Chondrocyte (in vitro differentiated cells): ENCODE data around the gene GSAP. TPM values are rescaled to one million over a fixed set of nuclear protein-coding genes. Genes with fewer than 3 reads are reported as not detected.

Experiments
- DNase-seq: peaks from one replicate; pipeline ENCODE4 v3.0.0; 2021; ENCODE audit warnings: mixed read lengths, low spot score
- H3K27ac Mint-ChIP-seq: one replicate; pipeline ENCODE4 v1.8.0; 2021; ENCODE audit warnings: mild to moderate bottlenecking, moderate library complexity, mixed read lengths; ENCODE audit not compliant: unreplicated experiment
- H3K27me3 Mint-ChIP-seq: 2 replicates; pipeline ENCODE4 v1.8.0; 2021; ENCODE audit warnings: low read depth, mixed read lengths
- H3K36me3 Mint-ChIP-seq: 2 replicates; pipeline ENCODE4 v1.8.0; 2021; ENCODE audit warnings: low read depth, mixed read lengths
- H3K4me1 Mint-ChIP-seq: 2 replicates; pipeline ENCODE4 v1.8.0; 2021; ENCODE audit warnings: low read depth, mild to moderate bottlenecking, mixed read lengths
- H3K4me3 Mint-ChIP-seq: one replicate; pipeline ENCODE4 v1.8.0; 2021; ENCODE audit warnings: mild to moderate bottlenecking, moderate library complexity, mixed read lengths; ENCODE audit not compliant: unreplicated experiment
- H3K9me3 Mint-ChIP-seq: 2 replicates; pipeline ENCODE4 v1.8.0; 2021; ENCODE audit warnings: low read depth, mixed read lengths
- CTCF ChIP-seq: fragments of 200-600 bp; sonication (generic); IDR thresholded peaks from 2 replicates; pipeline ENCODE4 v1.5.0; 2021; ENCODE audit warnings: antibody characterized with exemption, mild to moderate bottlenecking, moderate library complexity
- total RNA-seq: library from RNA; stranded (reverse); gene quantifications from 3 replicates; pipeline ENCODE4 v1.2.1, GENCODE V29; 2021

Gene GSAP
- total RNA-seq, 1 donor from 2014 or later, result 1.9 TPM

- TF ChIP-seq CTCF, result peak; percentile 13
- Mint-ChIP-seq H3K4me1 (peaks cover 21% of the 10 kb centered on the region), H3K4me3 (peak overlapping the region; percentile 42), H3K27ac (no peak overlapping the region), H3K27me3 (no peaks in the 10 kb centered on the region), H3K36me3 (no peaks in the 10 kb centered on the region), H3K9me3 (no peaks in the 10 kb centered on the region)
- no peak for DNase-seq
Observed at GRCh38 chr7:77416621-77417371, 647 bp upstream of the GSAP start.

DNA sequence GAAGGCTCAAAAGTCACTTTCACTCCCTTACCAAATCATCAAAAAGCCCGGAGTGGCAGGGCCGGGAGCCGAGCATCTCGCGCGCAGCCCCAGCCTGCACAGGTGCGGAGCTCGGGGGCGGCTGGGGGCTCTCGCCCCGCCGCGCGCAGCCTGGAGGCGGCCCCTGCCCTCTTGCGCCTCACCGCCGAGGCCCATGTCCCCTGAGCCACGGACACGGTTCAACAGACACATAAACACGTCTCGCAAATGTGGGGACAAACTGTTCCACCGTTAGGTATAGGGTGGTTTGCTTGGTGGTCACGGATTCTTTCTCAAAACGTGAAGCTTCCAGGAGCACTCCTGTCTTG is 700 bp downstream of the GSAP start:
- H3K36me3 Mint-ChIP-seq, result no peaks in the 10 kb centered on the region
- no peaks in the 10 kb centered on the region for H3K9me3 Mint-ChIP-seq
- DNase-seq, result no peak
- H3K4me1 Mint-ChIP-seq, result peaks cover 27% of the 10 kb centered on the region
- TF ChIP-seq CTCF, result no peak
- no peaks in the 10 kb centered on the region for H3K27me3 Mint-ChIP-seq
- H3K27ac Mint-ChIP-seq, result no peak overlapping the region
- H3K4me3 Mint-ChIP-seq, result peak overlapping the region; percentile 66

DNA sequence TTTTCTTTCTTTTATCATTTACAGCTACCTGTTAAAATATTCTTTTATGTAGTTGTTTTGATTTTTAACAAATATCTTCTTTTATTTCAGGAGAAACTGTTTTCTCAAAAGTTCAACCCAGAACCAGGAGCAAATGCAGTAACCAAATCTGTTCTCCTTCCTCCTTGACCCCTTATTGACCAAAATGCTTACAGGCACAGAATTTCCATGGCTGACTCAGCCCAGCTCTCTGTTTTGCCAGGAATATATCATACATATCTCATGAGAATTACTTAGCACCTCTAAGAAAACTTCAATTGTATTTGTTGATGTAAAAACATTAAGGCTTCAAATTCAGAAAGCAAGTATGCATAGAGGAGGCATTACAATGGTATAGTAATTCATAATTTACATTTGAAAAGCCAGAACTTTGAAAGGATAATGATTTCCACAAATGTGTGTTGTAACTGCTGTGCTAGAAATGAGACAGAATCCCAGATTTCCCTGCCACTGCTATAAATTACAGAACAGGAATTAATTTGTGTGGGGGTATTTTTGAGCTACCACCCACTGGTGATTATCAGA is 2.2 kb downstream of the GSAP start:
- Mint-ChIP-seq H3K27me3 (no peaks in the 10 kb centered on the region), H3K27ac (no peak overlapping the region), H3K36me3 (no peaks in the 10 kb centered on the region), H3K9me3 (no peaks in the 10 kb centered on the region), H3K4me1 (peaks cover 42% of the 10 kb centered on the region), H3K4me3 (no peak overlapping the region)
- no peak for DNase-seq
- TF ChIP-seq CTCF, result no peak

DNA sequence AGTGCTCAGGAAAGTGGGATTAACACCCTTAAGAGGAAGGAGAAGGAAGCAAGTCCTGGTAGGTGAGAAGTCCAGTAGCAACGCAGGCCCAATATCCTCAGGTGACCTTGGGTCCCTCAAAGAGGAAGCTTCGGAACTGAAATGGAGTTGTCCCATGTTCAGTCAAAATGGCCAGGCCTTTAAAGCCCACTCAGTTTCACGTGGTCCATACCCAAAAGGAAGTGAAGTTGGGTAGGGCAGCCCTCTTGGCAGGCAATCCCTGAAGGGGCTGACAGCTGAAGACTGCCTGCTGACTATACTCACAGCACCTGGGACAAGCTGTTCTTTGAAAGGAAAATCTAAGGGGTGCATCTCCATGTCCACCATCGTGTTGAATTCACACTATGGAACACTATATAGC is 3.0 kb downstream of the GSAP start:
- no peaks in the 10 kb centered on the region for H3K36me3 Mint-ChIP-seq

More for the DNA sequence above, 3.0 kb downstream of the GSAP start:
- H3K4me1 Mint-ChIP-seq, result peaks cover 47% of the 10 kb centered on the region
- no peaks in the 10 kb centered on the region for H3K27me3 Mint-ChIP-seq
- no peaks in the 10 kb centered on the region for H3K9me3 Mint-ChIP-seq
- no peak for TF ChIP-seq CTCF
- H3K27ac Mint-ChIP-seq, result no peak overlapping the region
- H3K4me3 Mint-ChIP-seq, result no peak overlapping the region
- no peak for DNase-seq
